Natural killer cell (primary cell): ENCODE data around the gene NPHP1. TPM values are rescaled to one million over a fixed set of nuclear protein-coding genes. Genes with fewer than 3 reads are reported as not detected.

ENCODE experiments used
- ATAC-seq, 3 donors: fragments of 150-1000 bp in 2 of 3; fragments of 200-7000 bp in 1 of 3; cut with Tn5 transposase; 1 replicate in 1 of 3; 2 replicates in 2 of 3; pipeline ENCODE4 v1.10.0; 2021; ENCODE audit warnings: mild to moderate bottlenecking in 2 of 3, moderate library complexity in 2 of 3
- DNase-seq, 2 donors: peaks; one replicate each; pipeline versions ENCODE4 v3.0.0 to v3.0.0-alpha.2; 2013 to 2021; ENCODE audit warnings: mixed read lengths in 1 of 2
- H3K27ac ChIP-seq: one replicate; pipeline ENCODE4 v1.5.1; 2013; ENCODE audit warnings: mild to moderate bottlenecking, low read length
- H3K27me3 ChIP-seq: one replicate; pipeline ENCODE4 v1.6.1; 2013; ENCODE audit warnings: low read length; ENCODE audit not compliant: control insufficient read depth, insufficient read depth
- H3K36me3 ChIP-seq: one replicate; pipeline ENCODE4 v1.6.1; 2013; ENCODE audit warnings: low read length; ENCODE audit not compliant: control insufficient read depth, insufficient read depth
- H3K4me1 ChIP-seq: one replicate; pipeline ENCODE4 v1.6.1; 2013; ENCODE audit warnings: low read length; ENCODE audit not compliant: control insufficient read depth, insufficient read depth
- H3K4me3 ChIP-seq: one replicate; pipeline ENCODE4 v1.5.1; 2013; ENCODE audit warnings: low read length
- H3K9me3 ChIP-seq: one replicate; pipeline ENCODE4 v1.6.1; 2013; ENCODE audit warnings: low read length; ENCODE audit not compliant: control insufficient read depth, insufficient read depth
- H3K27ac Mint-ChIP-seq, 2 donors: one replicate each; pipeline ENCODE4 v1.8.0; 2022; ENCODE audit warnings: mild to moderate bottlenecking in 2 of 2, mixed read lengths in 2 of 2, moderate library complexity in 1 of 2
- H3K27me3 Mint-ChIP-seq, 2 donors: one replicate each; pipeline ENCODE4 v1.8.0; 2022; ENCODE audit warnings: low read depth in 2 of 2, mixed read lengths in 2 of 2
- H3K36me3 Mint-ChIP-seq: one replicate; pipeline ENCODE4 v1.8.0; 2022; ENCODE audit warnings: mixed read lengths
- H3K4me1 Mint-ChIP-seq, 2 donors: one replicate each; pipeline ENCODE4 v1.8.0; 2022; ENCODE audit warnings: mixed read lengths in 2 of 2
- H3K4me3 Mint-ChIP-seq: one replicate; pipeline ENCODE4 v1.8.0; 2022; ENCODE audit warnings: mild to moderate bottlenecking, moderate library complexity, mixed read lengths
- H3K9me3 Mint-ChIP-seq, 2 donors: one replicate each; pipeline ENCODE4 v1.8.0; 2022; ENCODE audit warnings: mixed read lengths in 2 of 2
- CTCF ChIP-seq: fragments of 200-600 bp; IDR thresholded peaks from one replicate; pipeline ENCODE4 v1.8.0; 2022; ENCODE audit warnings: antibody characterized with exemption
- WGBS: methylation state at CpG from one replicate; pipeline ENCODE4 v1.1.7; 2013; ENCODE audit warnings: missing lambda C conversion rate; ENCODE audit not compliant: insufficient coverage; 5-methylcytosine and 5-hydroxymethylcytosine counted together
- intact Hi-C: fragments of 100-400 bp; cut with micrococcal nuclease; formaldehyde crosslinking; loops from one replicate; pipeline ENCODE4 v1.14.2; 2022
- total RNA-seq, 4 donors: library from RNA; stranded (reverse); fragments of 120-200 nt in 1 of 4; gene quantifications; one replicate each; pipeline versions ENCODE4 v1.2.3 to v1.2.4, GENCODE V29; 2013 to 2022

Gene NPHP1
- total RNA-seq, 3 donors from 2014 or later (not counting 1 experiment from before 2014, with no cell fraction given) = 0.11 to 0.30 (median 0.24) TPM

- ATAC-seq = no peak
- intact Hi-C loops = no loop called here
- no CpG with 5 or more reads among the region's 1 CpG for WGBS
- no peaks in the 10 kb centered on the region for H3K4me1 ChIP-seq
- H3K4me3 Mint-ChIP-seq = no peak overlapping the region
- H3K4me1 Mint-ChIP-seq = peaks cover 0 to 5% of the 10 kb centered on the region in 2 donors
- no peaks in the 10 kb centered on the region for H3K36me3 Mint-ChIP-seq
- H3K36me3 ChIP-seq = no peaks in the 10 kb centered on the region
- no peak overlapping the region for H3K27ac Mint-ChIP-seq
- no peak overlapping the region for H3K4me3 ChIP-seq
- no peaks in the 10 kb centered on the region for H3K9me3 ChIP-seq
- TF ChIP-seq CTCF = no peak
- no peaks in the 10 kb centered on the region for H3K9me3 Mint-ChIP-seq
- peaks cover 13 to 25% of the 10 kb centered on the region in 2 donors for H3K27me3 Mint-ChIP-seq
- no peak overlapping the region for H3K27ac ChIP-seq
- H3K27me3 ChIP-seq = no peaks in the 10 kb centered on the region
- no peak for DNase-seq
These were observed 31.3 kb downstream of the NPHP1 start for GRCh38 chr2:110173523-110173922.

- no peak overlapping the region for H3K4me3 ChIP-seq
- TF ChIP-seq CTCF = no peak
- no peak overlapping the region for H3K27ac ChIP-seq
- Mint-ChIP-seq H3K4me1 (peaks cover 0 to 5% of the 10 kb centered on the region in 2 donors), H3K27ac (no peak overlapping the region), H3K27me3 (peaks cover 13 to 25% of the 10 kb centered on the region in 2 donors), H3K36me3 (no peaks in the 10 kb centered on the region), H3K9me3 (no peaks in the 10 kb centered on the region), H3K4me3 (no peak overlapping the region)
- H3K36me3 ChIP-seq = no peaks in the 10 kb centered on the region
- no peaks in the 10 kb centered on the region for H3K9me3 ChIP-seq
- no peak for DNase-seq
- intact Hi-C loops = no loop called here
- H3K27me3 ChIP-seq = no peaks in the 10 kb centered on the region
- ATAC-seq = no peak
- 95% methylated on average over 5 of the region's 6 CpGs for WGBS
- H3K4me1 ChIP-seq = no peaks in the 10 kb centered on the region
These were observed 32.3 kb downstream of the NPHP1 start for GRCh38 chr2:110172506-110172905.

GRCh38 chr2:110170102-110170501 is 34.7 kb downstream of the NPHP1 start:
- Histone ChIP-seq H3K4me3 (no peak overlapping the region), H3K36me3 (no peaks in the 10 kb centered on the region), H3K27me3 (no peaks in the 10 kb centered on the region), H3K9me3 (no peaks in the 10 kb centered on the region), H3K27ac (no peak overlapping the region), H3K4me1 (no peaks in the 10 kb centered on the region)
- no peak for ATAC-seq
- Mint-ChIP-seq H3K36me3 (no peaks in the 10 kb centered on the region), H3K27ac (no peak overlapping the region), H3K27me3 (peaks cover 6 to 9% of the 10 kb centered on the region in 2 donors), H3K9me3 (no peaks in the 10 kb centered on the region), H3K4me3 (no peak overlapping the region), H3K4me1 (peaks cover 0 to 5% of the 10 kb centered on the region in 2 donors)
- intact Hi-C loops = no loop called here
- TF ChIP-seq CTCF = no peak
- WGBS = 95% methylated on average over 3 of the region's 3 CpGs
- no peak for DNase-seq

GRCh38 chr2:110167326-110168000 is 37.4 kb downstream of the NPHP1 start:
- no peak overlapping the region for H3K4me3 Mint-ChIP-seq
- H3K27me3 ChIP-seq = no peaks in the 10 kb centered on the region
- H3K4me3 ChIP-seq = no peak overlapping the region
- H3K27ac Mint-ChIP-seq = no peak overlapping the region
- DNase-seq (no peak), ATAC-seq (no peak)
- no peak for TF ChIP-seq CTCF
- peaks cover 3 to 13% of the 10 kb centered on the region in 2 donors for H3K27me3 Mint-ChIP-seq
- H3K4me1 Mint-ChIP-seq = peaks cover 0 to 5% of the 10 kb centered on the region in 2 donors
- H3K36me3 Mint-ChIP-seq = no peaks in the 10 kb centered on the region
- H3K9me3 Mint-ChIP-seq = no peaks in the 10 kb centered on the region
- 85% methylated on average over 5 of the region's 5 CpGs for WGBS
- no peak overlapping the region for H3K27ac ChIP-seq
- no peaks in the 10 kb centered on the region for H3K36me3 ChIP-seq
- H3K4me1 ChIP-seq = no peaks in the 10 kb centered on the region
- no peaks in the 10 kb centered on the region for H3K9me3 ChIP-seq
- intact Hi-C loops = no loop called here
